GM21528 (cell line): ENCODE measurements around the gene DTYMK.
"Not testable (repeated sequence)": the region's sequence is repeated elsewhere in the genome, so short reads cannot be mapped to it uniquely, and the experiment has no call there.

ENCODE experiments used
- ATAC-seq: cut with Tn5 transposase; IDR thresholded peaks from one replicate; pipeline ENCODE4 v1.9.1; 2021; ENCODE audit warnings: mild to moderate bottlenecking, moderate library complexity; ENCODE audit not compliant: unreplicated experiment, low FRiP score

The DTYMK gene

GRCh38 chr2:241686650-241687425 lies at the start of gene DTYMK:
TSS of gene DTYMK (minus strand) at chr2:241686815. CDS start at chr2:241686783, 32 bp downstream.
- ATAC-seq = peak; percentile 95

GRCh38 chr2:241736111-241736510 lies 49.5 kb upstream of the DTYMK start:
- no peak for ATAC-seq

- peak; percentile 75 for ATAC-seq
These were observed 48.0 kb upstream of the DTYMK start, which contains the start of gene D2HGDH for GRCh38 chr2:241734467-241735208. TSS of gene D2HGDH (plus strand) at chr2:241734630. CDS start at chr2:241735225, 595 bp downstream.

GRCh38 chr2:241734208-241734466 lies 47.5 kb upstream of the DTYMK start:
- ATAC-seq = no peak

- ATAC-seq = no peak
These were observed 47.0 kb upstream of the DTYMK start for GRCh38 chr2:241733391-241734207.

- ATAC-seq = not testable (repeated sequence)
These were observed 46.0 kb upstream of the DTYMK start for GRCh38 chr2:241732513-241733186.

- no peak for ATAC-seq
These were observed 44.2 kb upstream of the DTYMK start for GRCh38 chr2:241730671-241731293.

GRCh38 chr2:241729868-241730267 lies 43.3 kb upstream of the DTYMK start:
- ATAC-seq = no peak

GRCh38 chr2:241728627-241729026 lies 42.0 kb upstream of the DTYMK start:
- ATAC-seq = no peak

- no peak for ATAC-seq
These were observed 41.4 kb upstream of the DTYMK start for GRCh38 chr2:241728000-241728399.

GRCh38 chr2:241726459-241726858 lies 39.8 kb upstream of the DTYMK start:
- no peak for ATAC-seq

GRCh38 chr2:241724975-241725870 lies 38.6 kb upstream of the DTYMK start:
- ATAC-seq = no peak

- ATAC-seq = no peak
These were observed 37.8 kb upstream of the DTYMK start for GRCh38 chr2:241724259-241724974.

GRCh38 chr2:241722896-241723454 lies 36.4 kb upstream of the DTYMK start:
- no peak for ATAC-seq

GRCh38 chr2:241721852-241722251 lies 35.2 kb upstream of the DTYMK start:
- ATAC-seq = no peak

- no peak for ATAC-seq
These were observed 33.9 kb upstream of the DTYMK start for GRCh38 chr2:241720560-241720959.

- no peak for ATAC-seq
These were observed 33.5 kb upstream of the DTYMK start for GRCh38 chr2:241720099-241720498.

- no peak for ATAC-seq
These were observed 32.5 kb upstream of the DTYMK start for GRCh38 chr2:241719093-241719492.
